Choroid plexus epithelial cell (primary cell): Measurements from ENCODE around the gene ABHD14A.

Experiments used
- DNase-seq: peaks from one replicate; pipeline ENCODE4 v3.0.0-alpha.2; 2010; ENCODE audit warnings: low read depth
- H3K4me3 ChIP-seq: 2 replicates; pipeline ENCODE4 v1.5.1; 2011; ENCODE audit warnings: low read depth, mild to moderate bottlenecking, control low read depth, low read length, moderate library complexity
- TF ChIP-seq, protein P1 (sequence below): conservative IDR thresholded peaks from 2 replicates; pipeline ENCODE4 v1.5.1; 2011; ENCODE audit warnings: low read depth, mild to moderate bottlenecking, control low read depth, inconsistent platforms, low read length, moderate library complexity

ABHD14A gene

DNA sequence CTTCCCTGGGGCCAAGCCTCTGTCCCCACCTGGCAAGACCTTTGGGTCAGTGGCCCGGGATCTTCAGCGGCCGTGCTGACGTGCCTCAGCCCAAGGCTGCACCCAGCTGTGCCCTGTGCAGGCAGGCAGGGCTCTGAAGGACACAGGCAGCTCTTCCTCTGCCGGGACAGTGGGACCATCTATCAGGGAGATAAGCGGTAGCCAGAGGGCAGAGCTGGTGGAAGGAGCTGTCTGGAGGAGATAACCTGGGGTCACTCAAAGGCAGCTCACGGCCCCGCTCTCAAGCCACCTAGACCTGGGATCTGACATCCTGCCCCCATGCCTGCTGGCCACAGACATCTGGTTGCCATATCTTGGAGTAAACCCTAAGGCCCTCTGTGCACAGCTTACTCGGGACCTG lies 54.2 kb downstream of the ABHD14A start:
- no peak overlapping the region for H3K4me3 ChIP-seq
- TF ChIP-seq, protein P1, sequence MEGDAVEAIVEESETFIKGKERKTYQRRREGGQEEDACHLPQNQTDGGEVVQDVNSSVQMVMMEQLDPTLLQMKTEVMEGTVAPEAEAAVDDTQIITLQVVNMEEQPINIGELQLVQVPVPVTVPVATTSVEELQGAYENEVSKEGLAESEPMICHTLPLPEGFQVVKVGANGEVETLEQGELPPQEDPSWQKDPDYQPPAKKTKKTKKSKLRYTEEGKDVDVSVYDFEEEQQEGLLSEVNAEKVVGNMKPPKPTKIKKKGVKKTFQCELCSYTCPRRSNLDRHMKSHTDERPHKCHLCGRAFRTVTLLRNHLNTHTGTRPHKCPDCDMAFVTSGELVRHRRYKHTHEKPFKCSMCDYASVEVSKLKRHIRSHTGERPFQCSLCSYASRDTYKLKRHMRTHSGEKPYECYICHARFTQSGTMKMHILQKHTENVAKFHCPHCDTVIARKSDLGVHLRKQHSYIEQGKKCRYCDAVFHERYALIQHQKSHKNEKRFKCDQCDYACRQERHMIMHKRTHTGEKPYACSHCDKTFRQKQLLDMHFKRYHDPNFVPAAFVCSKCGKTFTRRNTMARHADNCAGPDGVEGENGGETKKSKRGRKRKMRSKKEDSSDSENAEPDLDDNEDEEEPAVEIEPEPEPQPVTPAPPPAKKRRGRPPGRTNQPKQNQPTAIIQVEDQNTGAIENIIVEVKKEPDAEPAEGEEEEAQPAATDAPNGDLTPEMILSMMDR: no peak

DNA sequence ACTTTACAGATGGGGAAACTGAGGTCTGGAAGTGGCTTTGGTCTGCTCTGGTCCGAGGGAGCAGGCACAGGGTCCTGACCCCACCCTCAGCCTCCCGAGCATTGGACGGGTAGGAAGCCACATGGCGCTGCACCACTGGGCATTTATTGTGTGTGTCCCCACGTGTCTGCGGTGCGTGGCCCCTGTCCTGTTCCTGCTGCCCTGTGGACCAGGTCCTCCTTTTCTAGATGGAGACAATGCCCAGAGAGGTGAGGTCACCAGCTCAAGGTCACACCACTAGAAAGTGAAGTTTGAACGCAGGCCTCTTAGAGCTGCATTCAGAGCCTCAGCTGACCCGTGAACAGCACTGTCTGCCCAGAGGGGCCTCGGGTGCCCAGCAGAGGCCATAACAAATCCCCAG lies 54.7 kb downstream of the ABHD14A start:
- TF ChIP-seq, protein P1: no peak
- H3K4me3 ChIP-seq: no peak overlapping the region
- DNase-seq: no peak

More for the DNA sequence above, 54.2 kb downstream of the ABHD14A start:
- no peak for DNase-seq
